Embryonic facial prominence (tissue), 1 donor: ENCODE data around the gene SLC22A17.
A peak's percentile ranks its signal among the peaks of the same experiment; 100 is the strongest.
"Not testable (repeated sequence)": the region's sequence is repeated elsewhere in the genome, so short reads cannot be mapped to it uniquely, and the experiment has no call there.

ENCODE experiments used
- DNase-seq: peaks from one replicate; pipeline ENCODE4 v3.0.0-alpha.2; 2016; ENCODE audit errors: extremely low spot score

SLC22A17 gene

DNA sequence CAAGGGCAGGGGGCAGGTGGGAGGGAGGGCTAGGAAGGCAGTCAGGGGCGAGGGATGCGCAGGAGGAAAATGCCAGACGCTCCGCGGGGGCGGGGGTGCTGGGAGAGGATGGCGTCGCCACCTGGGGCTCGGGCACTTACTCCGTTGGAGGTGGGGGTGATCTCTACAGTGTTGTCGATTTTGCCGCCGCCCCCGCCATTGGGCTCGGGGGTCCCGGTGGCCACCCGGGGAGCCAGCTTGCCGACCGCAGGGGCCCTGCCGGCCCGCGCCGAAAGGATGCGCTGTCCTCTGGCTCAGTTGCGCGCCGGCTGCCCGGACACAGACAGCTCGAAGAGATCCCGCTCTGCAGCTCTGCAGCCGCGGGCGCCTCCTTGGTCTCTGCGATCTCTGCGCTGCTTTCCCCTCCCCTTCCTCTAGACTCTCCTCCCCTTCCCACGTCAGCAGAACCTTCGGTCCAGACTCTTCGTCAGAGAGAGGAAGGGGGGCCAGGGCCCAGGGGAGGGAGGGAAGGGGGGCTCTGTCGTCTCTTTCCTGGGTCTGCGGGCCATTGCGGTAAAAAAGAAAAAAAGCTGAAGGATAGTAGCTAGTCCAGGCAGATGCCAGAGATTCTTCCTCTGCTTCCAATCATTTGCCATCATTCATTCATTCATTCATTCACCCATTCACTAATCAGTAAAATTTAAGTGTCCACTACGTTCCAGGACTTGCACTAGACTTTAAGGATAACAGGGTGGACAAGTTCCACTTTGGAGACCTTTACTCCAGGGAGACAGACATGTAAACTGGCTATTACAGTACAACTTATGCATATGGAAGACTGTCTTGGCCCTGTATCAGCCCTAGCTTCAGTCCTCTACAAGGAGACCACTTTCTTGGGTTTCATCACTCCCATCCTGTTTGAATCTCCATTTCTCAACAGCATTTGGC lies at the start of gene SLC22A17:
Gene SLC22A17 (minus strand): TSS at position 382 of the 927 bp plus-strand sequence.
- DNase-seq: peak; percentile 90

DNA sequence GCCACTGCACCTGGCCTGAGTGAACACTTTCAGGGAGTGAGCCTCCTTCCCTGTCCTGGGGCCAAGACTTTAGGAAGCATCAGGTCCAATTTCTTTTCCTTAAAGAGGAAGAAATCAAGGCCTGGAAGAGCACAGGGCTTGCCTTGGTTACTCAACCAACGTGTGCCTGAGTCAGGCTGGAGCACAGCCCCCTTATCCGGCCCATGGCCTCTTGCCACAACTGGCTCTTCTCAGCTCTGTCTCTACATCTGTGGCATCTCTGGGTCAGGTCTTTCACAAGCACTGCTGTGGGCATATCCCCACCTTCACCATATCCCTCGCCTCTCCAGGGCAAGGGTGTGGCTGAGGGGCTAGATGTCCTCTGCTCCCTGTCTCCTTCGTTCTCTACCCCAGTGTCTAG lies 48.6 kb upstream of the SLC22A17 start:
- DNase-seq: no peak

DNA sequence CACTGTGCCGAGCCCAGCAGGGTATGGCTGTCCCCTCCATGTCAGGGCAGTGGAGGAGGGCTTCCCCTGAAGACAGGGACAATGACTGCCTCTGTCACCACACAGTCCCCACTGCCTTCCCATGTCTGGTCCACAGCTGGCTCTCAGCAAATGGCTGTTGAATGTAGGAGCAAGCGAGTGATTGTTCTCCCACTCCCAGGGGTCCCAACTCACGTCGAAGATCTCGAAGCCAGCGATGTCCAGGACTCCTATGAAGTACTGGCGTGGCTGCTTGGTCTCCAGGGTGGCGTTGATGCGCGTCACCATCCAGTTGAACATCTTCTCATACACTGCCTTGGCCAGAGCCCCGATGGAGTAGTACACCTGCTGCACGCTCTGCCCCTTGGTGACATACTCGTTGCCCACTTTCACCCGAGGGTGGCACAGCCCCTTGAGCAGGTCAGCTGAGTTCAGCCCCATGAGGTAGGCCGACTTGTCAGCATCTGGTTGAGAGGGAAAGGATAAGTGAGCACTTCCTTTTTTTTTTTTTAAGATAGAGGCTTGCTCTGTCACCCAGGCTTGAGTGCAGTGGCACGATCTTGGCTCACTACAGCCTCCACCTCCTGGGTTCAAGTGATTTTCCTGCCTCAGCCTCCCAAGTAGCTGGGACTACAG lies 47.9 kb upstream of the SLC22A17 start:
- DNase-seq: not testable (repeated sequence)

DNA sequence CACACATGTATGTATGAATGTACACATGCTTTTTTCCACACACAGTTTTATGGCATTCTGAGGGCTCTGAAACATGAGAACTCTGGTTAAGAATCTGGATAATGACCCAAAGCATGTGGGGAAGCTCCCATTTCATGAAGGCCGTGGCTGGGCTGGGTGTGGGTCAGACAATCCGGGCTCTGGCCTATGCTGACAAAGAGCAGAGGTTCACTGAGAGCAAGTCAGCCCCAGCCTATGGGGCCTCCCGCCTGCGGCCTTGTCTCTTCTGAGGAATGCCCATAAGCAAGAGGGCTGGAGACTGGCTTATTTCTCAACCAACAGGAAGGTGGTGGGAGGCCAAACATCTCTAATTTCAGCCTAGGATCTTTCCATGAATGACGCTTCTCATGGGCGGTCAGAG lies 46.9 kb upstream of the SLC22A17 start:
- no peak for DNase-seq

DNA sequence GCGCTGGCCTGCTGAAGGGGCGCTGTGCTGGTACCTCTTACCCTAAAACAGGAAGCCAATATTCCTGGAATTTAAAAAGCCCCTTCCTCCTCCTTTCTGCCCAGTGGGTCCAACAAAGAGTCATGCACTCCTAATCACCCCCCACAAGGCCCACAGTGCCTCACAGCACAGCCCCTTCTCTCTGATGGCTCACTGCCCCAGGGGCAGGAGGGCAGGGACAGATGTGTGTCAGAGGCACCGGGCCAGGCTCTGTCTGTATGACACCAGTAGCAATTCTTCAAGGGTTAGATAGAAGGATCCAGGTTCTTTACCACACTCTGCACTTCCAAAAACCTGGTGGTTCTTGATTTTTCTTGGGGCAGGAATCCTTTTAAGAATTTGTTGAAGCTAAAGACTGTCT lies 46.4 kb upstream of the SLC22A17 start:
- DNase-seq: no peak

DNA sequence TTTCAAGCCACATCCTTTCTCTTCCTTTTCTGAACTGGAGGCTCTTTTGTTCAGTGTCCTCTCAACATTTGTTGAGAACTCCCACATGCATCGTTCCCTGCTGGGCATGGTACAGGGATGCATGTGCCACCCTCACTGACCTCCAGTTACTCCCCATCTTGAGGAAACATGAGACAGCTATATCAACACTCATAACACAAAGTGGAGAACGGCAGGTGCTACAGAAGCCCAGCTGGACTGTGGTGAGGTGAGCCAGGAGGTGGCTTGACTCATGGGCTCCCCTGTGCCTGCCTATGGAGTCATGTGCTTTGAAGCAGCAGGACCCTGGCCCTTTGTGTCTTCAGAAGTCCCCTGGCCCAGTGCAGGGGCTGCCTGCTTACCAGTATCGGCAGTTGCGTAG lies 45.7 kb upstream of the SLC22A17 start:
- no peak for DNase-seq

DNA sequence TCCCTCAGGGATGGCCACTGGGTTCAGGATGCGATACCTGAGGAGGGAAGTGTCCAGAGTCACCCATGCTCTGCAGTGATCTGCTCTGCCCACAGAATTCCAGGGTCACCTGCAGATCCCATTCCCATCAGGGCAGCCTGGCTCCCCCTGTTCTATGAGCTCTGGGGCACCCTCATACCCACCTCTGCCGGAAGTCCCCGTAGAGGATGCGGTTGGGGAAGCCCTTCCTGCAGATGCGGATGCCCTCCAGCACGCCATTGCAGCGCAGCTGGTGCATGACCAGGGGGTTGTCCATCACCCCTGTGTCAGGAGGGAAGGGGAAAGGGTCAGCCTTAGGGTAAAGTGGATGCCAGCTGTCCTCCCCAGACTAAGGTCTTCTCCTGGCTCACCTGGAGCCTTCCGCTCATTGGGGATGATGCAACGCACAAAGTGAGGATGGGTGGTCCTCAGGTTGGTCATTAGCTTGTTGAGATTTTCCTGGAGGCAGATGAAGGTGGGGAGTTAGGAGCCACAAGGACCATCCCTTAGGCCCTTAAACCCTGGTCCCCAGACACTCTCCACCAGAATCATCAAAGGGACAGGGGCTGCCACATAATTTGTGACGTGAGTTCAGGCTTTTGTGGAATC lies 44.2 kb upstream of the SLC22A17 start:
- no peak for DNase-seq

DNA sequence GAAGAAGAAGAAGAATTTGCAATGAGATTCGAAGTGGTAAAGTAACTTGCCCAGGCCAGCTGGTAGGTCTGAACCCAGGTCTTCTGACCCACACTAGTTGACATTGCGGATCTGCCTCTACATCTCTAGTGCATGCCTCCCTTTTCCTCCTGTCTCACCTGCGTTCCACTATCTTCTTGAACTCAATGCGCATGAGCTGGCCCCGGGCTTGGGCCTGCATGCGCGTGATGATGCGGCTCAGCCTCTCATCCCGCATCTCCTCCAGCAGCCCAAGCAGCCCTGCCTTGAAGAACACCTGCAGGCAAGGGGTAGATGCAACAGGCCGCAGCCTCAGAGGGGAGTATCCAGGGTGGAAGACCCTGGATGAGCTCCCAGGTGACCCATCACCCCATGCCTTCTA lies 43.4 kb upstream of the SLC22A17 start:
- no peak for DNase-seq

DNA sequence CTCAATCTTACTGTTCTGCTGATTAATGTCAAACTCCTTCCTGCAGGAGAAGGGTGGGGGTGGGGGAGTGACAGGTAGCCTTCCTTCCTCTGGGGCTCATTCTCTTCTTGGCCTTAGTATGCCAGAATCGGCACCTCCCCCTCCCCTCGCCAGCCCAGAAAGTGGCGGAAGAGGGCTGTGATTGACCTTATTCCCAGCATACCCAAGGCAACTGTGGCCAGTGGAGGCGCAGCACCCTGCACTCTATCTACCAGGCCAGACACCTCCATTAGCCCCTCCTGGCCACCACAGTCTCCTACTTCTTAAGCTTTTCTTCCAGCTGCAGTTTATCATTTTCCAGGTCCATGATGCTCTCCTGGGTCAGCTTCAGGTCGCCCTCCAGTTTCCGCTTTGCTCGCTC lies 39.9 kb upstream of the SLC22A17 start:
- no peak for DNase-seq

DNA sequence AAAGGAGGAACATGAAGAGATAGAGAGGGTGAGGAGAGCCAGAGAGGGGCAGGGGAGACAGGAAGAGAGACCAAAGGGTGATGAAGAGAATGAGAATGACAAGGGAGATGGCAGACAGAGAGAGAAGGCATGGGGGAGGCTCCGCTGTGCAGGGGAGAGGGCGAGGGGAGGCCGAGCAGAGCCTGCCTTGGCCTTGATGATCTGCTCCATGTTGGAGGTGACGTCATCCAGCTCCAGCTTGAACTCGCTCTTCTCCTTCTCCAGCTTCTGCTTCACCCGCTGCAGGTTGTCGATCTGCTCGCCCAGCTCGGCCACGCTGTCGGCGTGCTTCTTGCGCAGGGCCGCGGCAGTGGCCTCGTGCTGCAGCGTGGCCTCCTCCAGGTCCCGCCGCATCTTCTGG lies 37.2 kb upstream of the SLC22A17 start:
- DNase-seq: not testable (repeated sequence)

DNA sequence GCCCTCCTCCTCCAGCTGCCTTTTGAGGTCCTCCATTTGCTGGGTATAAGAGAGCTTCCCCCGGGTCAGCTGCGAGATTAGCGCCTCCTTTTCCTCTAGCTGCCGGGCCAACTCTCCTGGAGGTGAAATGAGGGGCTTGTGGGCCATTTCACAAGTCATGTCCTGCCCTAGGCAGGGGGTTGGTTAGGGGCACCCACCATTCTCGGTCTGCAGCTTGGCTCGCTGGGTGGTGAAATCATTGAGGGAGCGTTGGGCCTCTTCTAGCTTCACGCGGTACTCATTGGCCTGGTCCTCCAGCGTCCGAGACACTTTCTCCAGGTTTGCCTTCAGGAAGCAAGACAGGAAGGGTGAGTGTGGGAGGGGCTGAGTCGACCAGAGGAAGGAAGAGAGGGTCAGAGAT lies 36.7 kb upstream of the SLC22A17 start:
- DNase-seq: no peak

DNA sequence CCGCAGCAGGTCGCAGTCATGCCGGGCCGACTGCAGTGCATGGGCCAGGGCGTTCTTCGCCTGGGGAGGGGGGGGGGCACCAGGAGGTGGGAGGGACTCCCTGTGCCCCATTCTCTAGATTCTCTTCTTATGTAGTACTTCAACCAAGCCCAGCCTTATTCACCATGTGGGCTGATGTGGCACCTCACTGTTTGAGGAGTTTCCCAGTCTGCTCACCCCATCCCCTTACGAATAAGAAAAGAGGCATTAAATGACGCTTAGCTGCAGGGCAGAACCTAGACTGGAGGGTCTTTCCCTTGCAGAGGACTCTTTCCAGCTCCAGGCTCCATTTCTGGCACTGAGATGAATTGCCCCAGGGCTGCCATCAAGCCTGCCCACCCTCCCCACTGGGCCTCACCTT lies 36.3 kb upstream of the SLC22A17 start:
- no peak for DNase-seq

DNA sequence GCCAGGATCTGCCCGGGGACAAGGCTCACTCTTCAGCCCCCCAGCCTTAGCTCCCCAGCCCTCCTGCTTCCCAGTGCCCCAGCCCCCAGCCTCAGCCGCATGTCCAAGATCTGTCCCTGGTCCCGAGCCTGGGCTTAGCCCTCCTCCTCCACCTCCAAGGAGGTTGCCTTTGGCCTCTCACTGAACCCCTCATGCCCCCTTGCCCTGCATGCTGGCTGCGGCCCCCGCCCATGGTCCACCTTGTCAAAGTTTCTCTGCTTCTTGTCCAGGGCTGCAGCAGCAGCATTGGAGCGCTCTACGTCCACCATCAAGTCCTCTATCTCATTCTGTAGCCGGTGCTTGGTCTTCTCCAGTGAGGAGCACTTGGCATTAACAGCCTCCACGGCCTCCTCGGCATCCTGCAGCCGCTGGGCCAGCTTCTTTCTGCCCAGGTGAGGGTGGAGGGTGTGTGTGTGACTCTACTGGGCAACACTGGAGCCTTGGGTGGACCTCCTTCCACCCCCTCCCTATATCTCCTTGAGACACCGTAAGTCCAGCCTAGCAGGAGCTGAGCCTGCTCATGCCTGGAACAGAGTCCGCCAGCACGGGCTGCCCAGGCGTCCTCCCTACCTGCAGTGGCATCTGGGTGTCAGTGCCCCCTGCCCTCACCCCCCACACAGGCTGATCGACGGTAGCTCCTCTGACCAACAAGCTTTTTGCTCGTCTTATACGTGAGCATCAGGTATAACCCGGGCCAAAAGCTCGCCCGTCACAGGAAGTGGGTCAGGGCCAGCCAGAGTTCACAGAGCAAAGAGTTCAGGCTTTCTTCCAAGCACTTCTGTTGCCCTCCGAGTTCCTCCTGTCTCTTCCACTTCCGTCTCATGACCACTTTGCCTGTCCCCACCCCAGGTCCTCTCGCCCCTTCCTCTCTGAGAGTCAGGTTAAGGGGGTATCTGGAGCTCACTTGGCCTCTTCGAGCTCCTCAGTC lies 35.5 kb upstream of the SLC22A17 start:
- DNase-seq: no peak

DNA sequence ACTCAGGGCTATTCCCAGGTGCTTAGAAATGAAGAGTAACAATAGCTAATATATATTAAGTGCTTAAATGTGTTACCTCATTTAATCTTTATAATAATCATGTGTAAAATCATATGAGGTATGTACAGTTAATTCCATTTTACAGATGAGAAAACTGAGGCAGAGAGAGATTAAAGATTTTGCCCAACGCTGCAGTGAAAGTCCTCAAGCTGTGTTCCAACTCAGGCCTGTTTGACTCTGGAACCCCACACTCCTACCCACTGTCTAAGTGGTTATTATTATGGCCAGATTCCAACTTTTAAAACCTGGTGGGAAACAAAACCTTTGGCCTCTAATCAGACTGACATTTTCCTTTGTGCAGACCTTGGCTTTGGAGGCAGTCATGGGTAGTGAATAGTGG lies 34.3 kb upstream of the SLC22A17 start:
- no peak for DNase-seq

DNA sequence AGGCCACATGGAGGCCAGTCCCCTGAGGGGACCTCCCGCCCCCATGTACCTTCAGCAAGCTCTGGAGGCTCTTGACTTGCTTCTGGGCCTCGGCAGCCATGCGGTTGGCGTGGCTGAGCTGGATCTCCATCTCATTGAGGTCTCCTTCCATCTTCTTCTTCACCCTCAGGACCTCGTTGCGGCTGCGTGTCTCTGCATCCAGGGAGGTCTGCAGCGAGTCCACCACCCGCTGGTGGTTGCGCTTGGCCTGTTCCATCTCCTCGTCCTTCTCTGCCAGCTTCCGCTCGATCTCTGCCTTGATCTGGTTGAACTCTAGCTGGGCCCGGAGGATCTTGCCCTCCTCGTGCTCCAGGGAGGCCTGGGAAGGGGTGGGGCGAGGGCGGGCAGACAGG lies 33.6 kb upstream of the SLC22A17 start:
- not testable (repeated sequence) for DNase-seq

DNA sequence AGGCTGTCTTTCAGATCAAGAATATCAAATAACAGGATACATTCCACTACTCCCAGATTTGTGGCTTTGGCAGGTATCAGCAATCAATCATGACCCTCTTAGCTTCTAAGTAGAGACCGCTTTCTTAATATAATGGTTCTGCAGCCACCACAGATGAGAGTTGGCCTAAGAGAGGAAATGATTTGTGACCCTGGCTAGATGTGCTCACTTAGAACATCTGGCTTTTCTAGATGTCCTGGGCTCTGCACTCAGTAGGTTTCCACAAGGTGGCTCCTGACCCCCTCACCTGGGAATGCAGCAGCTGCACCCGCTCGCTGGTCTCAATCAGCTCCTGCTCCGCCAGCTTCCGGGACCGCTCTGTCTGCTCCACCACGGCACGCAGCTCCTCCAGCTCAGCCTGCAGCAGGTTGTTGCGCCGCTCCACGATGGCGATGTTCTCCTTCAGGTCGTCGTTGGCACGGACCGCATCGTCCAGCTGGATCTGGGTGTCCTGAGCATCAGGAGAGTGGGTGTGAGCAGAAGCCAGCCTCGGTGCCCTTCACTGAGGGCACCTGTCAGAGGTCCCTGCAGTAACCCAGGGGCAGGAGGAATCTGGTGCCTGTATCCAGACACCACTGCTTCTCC lies 33.1 kb upstream of the SLC22A17 start:
- no peak for DNase-seq

DNA sequence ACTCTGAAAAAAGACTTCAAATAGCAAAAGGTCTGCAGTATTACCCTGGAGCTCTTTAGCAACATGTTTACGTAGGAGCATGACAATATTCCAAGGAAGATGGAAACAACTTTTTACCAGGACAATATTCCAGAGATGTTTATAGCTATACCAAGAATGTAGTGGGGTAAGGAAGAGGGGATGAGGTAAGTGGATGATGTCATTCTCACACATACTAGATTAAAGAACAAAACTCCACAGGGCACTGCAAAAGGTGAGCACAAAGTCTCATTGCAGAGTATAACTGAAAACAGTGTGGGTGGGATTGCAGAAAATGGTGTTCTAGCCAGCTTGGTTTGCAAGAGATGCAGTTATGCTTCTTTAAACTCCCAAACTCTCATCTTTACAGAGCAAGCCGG lies 32.6 kb upstream of the SLC22A17 start:
- DNase-seq: no peak

DNA sequence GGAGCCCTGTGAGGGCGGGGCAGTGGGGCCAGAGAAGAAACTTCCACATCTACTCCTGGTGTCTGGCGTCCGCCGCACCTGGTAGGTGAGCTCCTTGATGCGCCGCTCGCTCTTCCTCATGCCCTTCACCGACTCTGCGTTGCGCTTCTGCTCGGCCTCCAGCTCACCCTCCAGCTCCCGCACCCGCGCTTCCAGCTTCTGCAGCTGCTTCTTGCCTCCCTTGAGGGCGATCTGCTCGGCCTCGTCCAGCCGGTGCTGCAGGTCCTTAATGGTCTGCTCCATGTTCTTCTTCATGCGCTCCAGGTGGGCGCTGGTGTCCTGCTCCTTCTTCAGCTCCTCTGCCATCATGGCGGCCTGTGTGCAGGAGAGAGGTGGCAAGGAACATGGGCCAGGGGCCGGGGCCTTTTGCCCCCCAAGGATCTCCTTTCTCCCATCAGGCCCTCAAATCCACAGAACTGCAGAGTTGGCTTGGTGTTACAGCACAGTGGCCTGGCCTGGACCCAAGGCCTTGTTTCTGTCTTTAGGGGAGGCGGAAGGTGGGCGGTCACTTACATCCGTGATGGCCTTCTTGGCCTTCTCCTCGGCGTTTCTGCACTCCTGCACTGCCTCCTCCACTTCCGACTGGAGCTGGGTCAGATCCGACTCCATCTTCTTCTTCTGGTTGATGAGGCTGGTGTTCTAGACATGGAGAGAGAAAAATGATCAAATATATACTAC lies 31.8 kb upstream of the SLC22A17 start:
- no peak for DNase-seq

DNA sequence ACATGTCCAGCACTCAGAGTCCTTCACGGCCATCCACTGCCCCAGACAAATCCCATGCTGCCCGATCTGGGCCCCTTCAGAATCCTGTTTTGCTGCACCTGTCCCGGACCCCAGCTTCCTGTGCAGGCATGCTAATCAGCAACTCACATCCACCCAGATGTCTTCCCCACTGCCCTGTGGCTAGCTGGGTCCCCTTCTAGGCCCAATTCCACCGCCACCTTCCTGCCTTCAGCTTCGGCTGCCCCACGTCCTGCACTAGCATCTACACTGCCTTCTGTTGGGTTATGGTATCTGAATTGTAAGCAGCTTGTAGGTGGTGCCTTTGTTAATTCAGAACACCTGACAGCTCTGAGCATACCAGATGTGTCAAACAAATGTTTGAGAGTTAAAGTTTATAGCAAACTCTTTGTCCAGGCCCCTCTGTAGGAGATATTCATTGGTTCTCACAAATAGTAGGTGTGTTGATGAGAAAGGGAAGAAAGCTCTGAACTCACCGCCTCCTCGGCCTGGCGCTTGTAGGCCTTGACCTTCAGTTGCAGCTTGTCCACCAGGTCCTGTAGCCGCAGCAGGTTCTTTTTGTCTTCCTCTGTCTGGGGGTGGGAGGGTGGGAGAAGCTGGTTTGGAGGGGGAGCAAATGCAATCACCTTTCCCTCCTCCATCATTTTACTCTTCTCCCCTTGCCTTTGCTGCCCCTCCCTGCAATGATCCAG lies 30.2 kb upstream of the SLC22A17 start:
- DNase-seq: no peak

DNA sequence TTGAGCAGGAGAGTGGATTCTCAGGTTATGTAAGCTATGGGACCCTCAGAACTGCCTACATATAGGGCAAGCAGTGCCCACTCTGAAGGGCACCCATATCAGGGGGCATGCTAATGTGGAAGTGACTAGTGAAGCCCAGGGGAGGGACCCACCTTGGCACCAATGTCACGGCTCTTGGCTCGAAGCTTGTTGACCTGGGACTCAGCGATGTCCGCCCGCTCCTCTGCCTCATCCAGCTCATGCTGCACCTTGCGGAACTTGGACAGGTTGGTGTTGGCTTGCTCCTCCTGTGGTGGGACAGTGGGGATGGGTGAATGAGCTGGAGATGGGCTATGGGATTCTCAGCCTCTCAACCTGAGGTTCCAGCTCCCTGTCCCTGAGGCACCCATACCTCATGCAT lies 29.6 kb upstream of the SLC22A17 start:
- DNase-seq: no peak
